ENCODE measurements around the gene FOXD4L4. TPM values are rescaled to one million over a fixed set of nuclear protein-coding genes. Genes with fewer than 3 reads are reported as not detected.
"Not testable (repeated sequence)": the region's sequence is repeated elsewhere in the genome, so short reads cannot be mapped to it uniquely, and the experiment has no call there.

FOXD4L4 gene
- under 1 TPM in 1 of 4 donors, not detected in 3; 0.04 TPM for polyA plus RNA-seq
- long read RNA-seq, donor 1: 0 reads
- long read RNA-seq, donor 2: 0 reads
- long read RNA-seq, donor 3: 0 reads
- long read RNA-seq, donor 4: 0 reads
- long read RNA-seq, donor 5: 0 reads
- long read RNA-seq, donor 6: 0 reads
- long read RNA-seq, donor 7: 0 reads
- long read RNA-seq, donor 8: 0 reads
- long read RNA-seq, donor 9: 0 reads
- long read RNA-seq, donor 10: 0 reads

DNA sequence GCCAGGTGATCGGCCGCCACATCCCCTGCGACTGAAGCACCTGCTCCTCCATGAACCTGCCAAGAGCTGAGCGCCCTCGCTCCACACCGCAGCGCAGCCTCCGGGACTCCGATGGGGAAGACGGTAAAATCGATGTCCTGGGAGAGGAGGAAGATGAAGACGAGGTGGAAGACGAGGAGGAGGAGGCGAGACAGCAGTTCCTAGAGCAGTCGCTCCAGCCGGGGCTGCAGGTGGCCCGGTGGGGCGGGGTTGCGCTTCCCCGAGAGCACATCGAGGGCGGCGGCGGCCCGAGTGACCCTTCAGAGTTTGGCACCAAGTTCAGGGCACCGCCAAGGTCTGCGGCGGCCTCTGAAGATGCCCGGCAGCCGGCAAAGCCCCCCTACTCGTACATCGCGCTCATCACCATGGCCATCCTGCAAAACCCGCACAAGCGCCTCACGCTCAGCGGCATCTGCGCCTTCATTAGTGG, at the start of gene FOXD4L4:
Gene FOXD4L4, plus strand, starts transcription at position 51 of the 469 bp plus-strand sequence. Its CDS starts 0 bp downstream, at position 51.
- H3K4me1 ChIP-seq (ENCODE audit: control insufficient read depth in 3 of 3, insufficient read depth in 2 of 3, low read depth in 1 of 3, low read length in 2 of 3); H3K27me3 ChIP-seq (ENCODE audit: control insufficient read depth in 3 of 3, insufficient read depth in 3 of 3, low read length in 3 of 3); DNase-seq; H3K36me3 ChIP-seq (ENCODE audit: control insufficient read depth in 3 of 3, insufficient read depth in 2 of 3, low read depth in 1 of 3, low read length in 3 of 3); H3K4me3 ChIP-seq (ENCODE audit: low read depth in 1 of 3, low read length in 3 of 3); H3K27ac ChIP-seq (ENCODE audit: low read depth in 1 of 3, low read length in 2 of 3); FAIRE-seq; H3K9me3 ChIP-seq (ENCODE audit: control insufficient read depth in 2 of 2, insufficient read depth in 1 of 2, low read depth in 1 of 2, low read length in 1 of 2): not testable (repeated sequence)
- 11 to 40% (median 24%) methylated on average over 6 to 22 of the region's 38 CpGs for WGBS, 3 donors

GRCh38 chr9:65703550-65703949, 33.4 kb upstream of the FOXD4L4 start:
- DNase-seq; H3K27ac ChIP-seq (ENCODE audit: low read depth in 1 of 3, low read length in 2 of 3); H3K4me1 ChIP-seq (ENCODE audit: control insufficient read depth in 3 of 3, insufficient read depth in 2 of 3, low read depth in 1 of 3, low read length in 2 of 3); H3K27me3 ChIP-seq (ENCODE audit: control insufficient read depth in 3 of 3, insufficient read depth in 3 of 3, low read length in 3 of 3); H3K4me3 ChIP-seq (ENCODE audit: low read depth in 1 of 3, low read length in 3 of 3); FAIRE-seq; H3K9me3 ChIP-seq (ENCODE audit: control insufficient read depth in 2 of 2, insufficient read depth in 1 of 2, low read depth in 1 of 2, low read length in 1 of 2); H3K36me3 ChIP-seq (ENCODE audit: control insufficient read depth in 3 of 3, insufficient read depth in 2 of 3, low read depth in 1 of 3, low read length in 3 of 3): not testable (repeated sequence)
- 100% methylated on average over 1 of the region's 2 CpGs; no CpG with 5 or more reads in 2 of the 3 donors for WGBS, 3 donors

GRCh38 chr9:65714445-65714844, 22.5 kb upstream of the FOXD4L4 start:
- WGBS, 3 donors: 81 to 89% (median 87%) methylated on average over 2 to 3 of the region's 5 CpGs
- H3K9me3 ChIP-seq (ENCODE audit: control insufficient read depth in 2 of 2, insufficient read depth in 1 of 2, low read depth in 1 of 2, low read length in 1 of 2); H3K4me1 ChIP-seq (ENCODE audit: control insufficient read depth in 3 of 3, insufficient read depth in 2 of 3, low read depth in 1 of 3, low read length in 2 of 3); H3K27ac ChIP-seq (ENCODE audit: low read depth in 1 of 3, low read length in 2 of 3); H3K27me3 ChIP-seq (ENCODE audit: control insufficient read depth in 3 of 3, insufficient read depth in 3 of 3, low read length in 3 of 3); DNase-seq; H3K4me3 ChIP-seq (ENCODE audit: low read depth in 1 of 3, low read length in 3 of 3); FAIRE-seq; H3K36me3 ChIP-seq (ENCODE audit: control insufficient read depth in 3 of 3, insufficient read depth in 2 of 3, low read depth in 1 of 3, low read length in 3 of 3): not testable (repeated sequence)

GRCh38 chr9:65738133-65738532, 1.2 kb downstream of the FOXD4L4 start:
- 0 to 6% methylated on average over 1 to 5 of the region's 27 CpGs; no CpG with 5 or more reads in 1 of the 3 donors for WGBS, 3 donors
- not testable (repeated sequence) for H3K4me3 ChIP-seq (ENCODE audit: low read depth in 1 of 3, low read length in 3 of 3); H3K4me1 ChIP-seq (ENCODE audit: control insufficient read depth in 3 of 3, insufficient read depth in 2 of 3, low read depth in 1 of 3, low read length in 2 of 3); DNase-seq; H3K9me3 ChIP-seq (ENCODE audit: control insufficient read depth in 2 of 2, insufficient read depth in 1 of 2, low read depth in 1 of 2, low read length in 1 of 2); H3K27me3 ChIP-seq (ENCODE audit: control insufficient read depth in 3 of 3, insufficient read depth in 3 of 3, low read length in 3 of 3); H3K27ac ChIP-seq (ENCODE audit: low read depth in 1 of 3, low read length in 2 of 3); FAIRE-seq; H3K36me3 ChIP-seq (ENCODE audit: control insufficient read depth in 3 of 3, insufficient read depth in 2 of 3, low read depth in 1 of 3, low read length in 3 of 3)

Other genes with a start within 250 kb of the FOXD4L4 start
- gene ZNG1E, start 61.2 kb upstream of the FOXD4L4 start, polyA plus RNA-seq: 100 to 1,000 TPM in 1 of 4 donors, 10 to 100 TPM in 3; 43.8 to 124 (median 70.0) TPM